Dermis microvascular lymphatic vessel endothelial cell (primary cell): ENCODE data around the gene ADGRB2. TPM values are rescaled to one million over a fixed set of nuclear protein-coding genes. Genes with fewer than 3 reads are reported as not detected.

ENCODE experiments used
- DNase-seq, 2 donors: peaks; one replicate each; pipeline versions ENCODE4 v3.0.0 to v3.0.0-alpha.2; 2010; ENCODE audit warnings: low read depth in 2 of 2
- total RNA-seq: library from RNA; depleted of rRNA; stranded (reverse); fragments of >200 nt; gene quantifications from 2 replicates; pipeline ENCODE4 v1.2.1, GENCODE V29; 2014

Gene ADGRB2
- total RNA-seq, 1 donor from 2014 or later, result 0.26 TPM

GRCh38 chr1:31685795-31686194, 78.3 kb downstream of the ADGRB2 start:
- DNase-seq, result no peak

- no peak for DNase-seq
Observed at GRCh38 chr1:31683997-31684396, 80.1 kb downstream of the ADGRB2 start.

- no peak for DNase-seq
Observed at GRCh38 chr1:31681415-31681814, 82.7 kb downstream of the ADGRB2 start.

- no peak for DNase-seq
Observed at GRCh38 chr1:31679676-31680230, 84.4 kb downstream of the ADGRB2 start.

- no peak for DNase-seq
Observed at GRCh38 chr1:31679091-31679490, 85.0 kb downstream of the ADGRB2 start.

- DNase-seq, result no peak
Observed at GRCh38 chr1:31678681-31679080, 85.5 kb downstream of the ADGRB2 start.

GRCh38 chr1:31677949-31678348, 86.2 kb downstream of the ADGRB2 start:
- DNase-seq, result no peak

- DNase-seq, result no peak
Observed at GRCh38 chr1:31677401-31677800, 86.7 kb downstream of the ADGRB2 start.

Other genes starting within 250 kb of the ADGRB2 start
- gene TINAGL1, start 187.8 kb downstream of the ADGRB2 start, total RNA-seq, result 273 and 289 TPM in 2 replicates
- gene HCRTR1, start 146.7 kb downstream of the ADGRB2 start, total RNA-seq, result 0.77 and 2.8 TPM in 2 replicates
- 103 and 141 TPM in 2 replicates for gene PEF1, start 119.5 kb downstream of the ADGRB2 start, total RNA-seq
- gene COL16A1, start 60.3 kb downstream of the ADGRB2 start, total RNA-seq, result 0.26 and 0.51 TPM in 2 replicates
- 2.5 and 4.0 TPM in 2 replicates for gene SPOCD1, start 51.7 kb upstream of the ADGRB2 start, total RNA-seq
- gene PTP4A2, start 174.0 kb upstream of the ADGRB2 start, total RNA-seq, result 186 and 192 TPM in 2 replicates
- gene KHDRBS1, start 249.5 kb upstream of the ADGRB2 start, total RNA-seq, result 54.2 and 58.7 TPM in 2 replicates